GM21825 (cell line): Measurements from ENCODE around the gene SKI.

Experiments
- ATAC-seq: cut with Tn5 transposase; IDR thresholded peaks from one replicate; pipeline ENCODE4 v1.9.1; 2021; ENCODE audit warnings: mild to moderate bottlenecking, moderate library complexity; ENCODE audit not compliant: unreplicated experiment

SKI gene

GRCh38 chr1:2348346-2349325 lies 120.5 kb downstream of the SKI start:
- ATAC-seq = no peak

DNA sequence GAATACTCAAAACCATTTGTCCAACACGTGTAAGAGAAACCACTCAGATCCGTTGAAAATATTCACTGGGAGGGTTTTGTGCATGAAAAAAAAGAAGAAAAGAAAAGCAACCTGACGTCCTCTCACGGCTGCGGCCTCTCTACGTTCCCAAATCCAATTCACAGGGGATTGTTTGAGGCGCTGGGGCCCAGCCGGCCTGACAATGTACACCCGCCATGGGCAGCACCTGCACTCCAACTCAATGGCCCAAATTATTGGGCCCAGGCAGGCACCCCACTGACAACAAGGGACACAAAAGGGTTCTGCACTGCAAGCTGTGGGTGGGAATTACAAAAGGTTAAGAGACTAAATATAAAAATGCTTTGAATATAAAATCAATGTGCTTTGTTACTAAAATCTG lies 121.7 kb downstream of the SKI start:
- no peak for ATAC-seq

- no peak for ATAC-seq
These were observed 122.4 kb downstream of the SKI start for GRCh38 chr1:2350501-2350900.

- ATAC-seq = no peak
These were observed 123.0 kb downstream of the SKI start for GRCh38 chr1:2350911-2351655.

DNA sequence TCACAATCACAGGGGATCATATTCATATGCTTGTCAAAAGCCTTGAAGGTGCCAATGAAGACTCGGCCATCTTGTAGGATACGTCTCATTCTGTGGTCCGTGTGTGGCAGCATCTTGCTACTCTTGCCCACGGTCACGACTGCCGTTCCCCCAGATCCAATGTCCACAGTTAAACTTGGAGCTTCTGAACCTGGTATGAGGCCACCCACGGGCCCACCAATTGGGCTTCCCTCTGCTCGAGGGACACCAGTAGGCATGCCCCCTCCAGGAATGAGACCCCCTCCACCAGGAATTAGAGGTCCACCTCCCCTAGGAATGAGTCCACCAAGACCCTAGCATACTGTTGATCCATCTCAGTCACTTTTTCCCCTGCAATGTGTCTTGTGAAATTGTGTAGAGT lies 123.6 kb downstream of the SKI start:
- ATAC-seq = no peak

DNA sequence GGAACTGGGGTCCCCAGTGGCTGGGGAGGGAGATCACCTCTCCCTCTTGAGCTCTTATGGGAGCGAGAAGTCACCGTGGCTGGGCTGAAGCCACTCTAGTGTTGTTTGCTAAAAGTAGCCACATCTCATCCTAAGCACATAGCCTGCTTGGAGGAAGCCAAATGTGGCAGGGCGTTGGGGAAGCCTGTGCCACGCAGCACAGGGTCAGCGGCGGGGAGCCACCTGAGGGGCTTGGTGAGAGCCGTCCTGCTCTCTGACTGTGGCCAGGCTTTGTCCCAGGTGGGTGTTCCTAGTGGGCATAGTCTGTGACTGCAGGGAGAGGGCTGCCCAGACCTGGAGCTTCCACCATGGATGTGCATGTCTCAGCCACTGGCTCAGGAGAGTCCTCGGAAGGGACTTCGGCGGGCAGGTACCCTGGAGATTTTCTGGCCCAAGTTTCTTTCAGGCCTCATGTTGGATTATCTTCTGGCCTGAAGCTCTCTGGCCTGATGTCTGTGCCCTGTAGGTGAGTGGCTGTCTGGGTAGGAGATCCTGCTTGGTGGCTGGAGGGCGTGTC lies 124.3 kb downstream of the SKI start:
- no peak for ATAC-seq

DNA sequence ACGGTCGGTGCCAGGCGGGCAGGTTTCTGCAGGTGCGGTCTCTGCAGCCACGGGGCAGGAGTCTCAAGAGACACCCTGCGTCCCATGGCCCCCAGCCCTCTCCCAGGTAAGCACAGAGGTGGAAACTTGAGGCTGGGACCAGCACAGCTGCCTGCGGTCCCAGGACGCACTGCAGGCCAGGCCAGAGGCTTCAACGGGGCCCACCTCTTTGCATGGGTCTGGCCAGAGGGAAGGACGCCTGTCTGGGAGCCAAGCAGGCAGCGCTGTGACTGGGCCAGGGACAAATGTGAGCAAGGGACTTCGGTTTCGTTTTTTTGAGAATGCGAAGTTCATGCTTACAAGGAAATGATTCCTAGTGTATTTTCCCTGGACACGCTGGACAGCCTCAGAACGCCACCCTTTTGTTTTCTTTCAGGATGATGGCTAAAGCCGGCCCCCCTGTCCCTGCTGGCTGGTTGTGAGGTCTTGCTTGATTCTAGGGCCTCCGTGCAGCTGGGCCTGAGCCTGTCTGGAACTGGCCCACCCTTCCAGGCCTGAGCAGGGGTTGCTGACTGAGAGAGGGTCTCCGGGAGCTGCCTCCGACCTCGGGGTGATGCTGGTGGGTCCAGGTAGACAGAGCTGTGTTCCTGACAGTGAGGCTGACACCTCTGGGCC lies 124.9 kb downstream of the SKI start:
- ATAC-seq = no peak

- ATAC-seq = no peak
These were observed 125.7 kb downstream of the SKI start for GRCh38 chr1:2353551-2354438.

GRCh38 chr1:2354511-2355372 lies 126.6 kb downstream of the SKI start:
- ATAC-seq = no peak

DNA sequence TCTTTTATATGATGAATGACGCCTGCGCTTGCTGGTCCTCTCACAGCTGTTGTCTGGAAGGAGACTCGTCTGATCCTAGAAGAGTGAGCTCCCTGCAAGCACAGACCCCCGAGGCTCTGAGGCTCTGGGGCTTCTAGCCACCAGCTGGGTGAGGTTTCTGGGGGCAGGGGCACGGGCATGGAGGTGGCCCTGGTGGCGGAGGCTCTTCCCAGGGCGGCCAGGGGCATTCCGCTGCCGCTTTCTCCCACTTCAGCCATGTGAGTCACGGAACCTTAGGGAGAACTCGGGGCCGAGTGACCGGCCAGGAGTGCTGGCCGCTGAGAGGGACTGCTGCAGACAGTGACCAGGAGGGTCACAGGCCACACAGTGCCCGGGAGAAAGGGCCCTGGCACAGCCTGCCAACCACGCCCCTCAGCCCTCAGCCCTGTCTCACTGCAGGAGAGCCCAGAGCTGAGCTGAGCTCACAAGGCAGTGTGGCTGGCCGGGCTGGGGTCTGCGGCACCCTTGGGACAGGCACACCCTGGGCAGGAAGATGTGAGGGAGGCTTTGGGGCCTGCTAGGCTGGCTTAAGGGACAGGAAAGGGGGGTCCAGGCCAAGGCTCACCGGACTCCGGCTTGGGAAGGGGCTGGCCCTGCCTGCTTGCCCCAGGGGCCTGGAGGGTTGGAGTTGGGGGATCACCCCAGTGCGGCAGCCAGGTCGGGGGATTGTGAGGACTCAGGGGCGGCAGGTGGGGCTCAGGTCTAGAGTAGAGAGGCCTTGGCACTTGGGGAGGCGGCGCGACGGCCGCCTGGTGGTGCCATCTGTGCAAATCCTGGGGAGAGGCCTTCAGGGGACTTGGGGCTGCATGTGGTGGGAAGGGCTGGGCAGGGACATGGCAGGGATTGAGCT lies 127.5 kb downstream of the SKI start:
- ATAC-seq = no peak

DNA sequence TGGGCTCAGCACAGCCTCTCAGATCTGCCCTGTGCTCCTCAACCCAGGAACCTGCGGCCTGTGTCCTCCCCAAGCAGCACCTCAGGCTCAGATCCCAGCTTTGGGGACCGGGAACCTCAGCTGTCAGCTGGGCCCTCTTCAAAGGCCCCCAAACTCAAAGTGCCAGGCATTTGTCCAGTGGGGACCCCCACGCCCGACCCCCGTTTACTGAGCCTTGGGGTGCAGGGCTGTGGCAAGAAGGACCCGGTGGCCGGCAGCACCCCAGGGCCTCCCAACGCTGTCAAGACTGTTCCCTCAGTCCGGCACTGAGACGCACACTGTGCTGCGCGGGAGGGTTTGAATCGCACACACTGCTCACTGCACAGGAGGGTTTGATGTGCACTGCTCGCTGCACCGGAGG lies 128.3 kb downstream of the SKI start:
- no peak for ATAC-seq

DNA sequence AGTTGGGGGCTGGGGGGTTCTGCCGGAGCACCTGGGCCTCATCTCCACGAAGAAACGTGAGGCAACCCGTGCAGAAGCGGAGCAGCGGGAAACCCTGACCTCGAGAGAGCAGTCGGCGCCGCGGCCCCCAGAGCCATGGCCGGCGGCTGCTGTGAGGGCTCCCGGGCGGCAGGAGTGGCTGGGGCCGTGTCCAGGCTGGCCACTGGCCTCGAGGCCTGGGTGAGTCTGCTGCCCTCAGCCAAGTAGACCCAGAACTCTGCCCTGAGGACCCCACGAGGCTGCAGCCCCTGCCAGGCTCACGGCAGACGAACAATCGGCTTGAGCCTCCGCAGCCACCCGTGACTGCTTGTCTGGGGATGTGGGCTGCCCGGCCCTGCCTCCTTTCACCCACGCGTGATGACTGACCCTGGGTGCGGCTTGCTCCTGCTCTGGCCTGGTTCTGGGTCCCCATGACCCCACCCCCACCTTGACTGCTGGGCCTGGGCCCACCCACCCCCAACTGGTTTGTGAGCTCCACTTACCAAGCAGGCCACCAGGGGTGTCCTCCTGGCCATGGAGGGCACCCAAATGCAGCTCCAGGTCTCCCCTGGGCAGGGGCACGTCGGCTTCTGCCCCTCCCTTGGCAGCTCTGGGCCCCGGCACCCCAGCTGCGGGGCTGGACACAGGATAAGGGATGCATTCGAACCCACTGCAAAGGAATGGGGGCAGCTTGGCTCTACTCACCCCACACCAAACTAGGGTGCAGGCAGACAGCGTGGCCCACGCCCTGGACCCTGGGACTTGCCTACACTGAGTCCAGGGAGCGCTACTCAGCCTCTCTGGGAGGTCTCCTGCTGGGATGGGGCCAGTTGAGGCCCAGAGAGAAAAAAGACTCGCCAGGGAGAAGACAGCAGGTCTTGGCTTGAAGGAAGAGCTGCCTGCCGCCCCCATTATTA lies 129.1 kb downstream of the SKI start:
- no peak for ATAC-seq

DNA sequence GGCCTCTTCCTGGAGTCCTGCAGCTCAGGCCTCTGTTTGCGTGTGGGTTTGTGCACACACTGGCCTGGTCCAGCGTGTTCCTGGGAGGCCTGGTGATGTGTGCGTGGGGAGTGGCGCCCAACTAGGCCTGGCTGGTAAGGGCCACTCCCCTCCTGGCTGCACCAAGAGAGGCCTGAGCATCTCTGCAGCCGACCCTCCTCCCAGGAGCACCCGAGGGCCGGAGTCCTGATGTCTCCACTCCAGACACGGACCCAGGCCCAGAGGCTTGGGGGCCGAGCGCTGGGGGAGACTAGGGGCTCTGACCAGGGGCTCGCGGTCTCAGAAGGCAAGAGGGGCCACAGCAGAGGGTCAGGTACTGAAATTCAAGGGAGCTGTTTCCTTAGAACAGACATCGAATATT lies 130.0 kb downstream of the SKI start:
- no peak for ATAC-seq

GRCh38 chr1:2358651-2359640 lies 130.8 kb downstream of the SKI start:
- no peak for ATAC-seq
